Measurements from ENCODE around the gene PSD. TPM values are rescaled to one million over a fixed set of nuclear protein-coding genes. Genes with fewer than 3 reads are reported as not detected.

PSD gene
- total and polyA plus RNA-seq, 5 experiments from 2014 or later = 4.9 to 13.3 (median 5.9) TPM

GRCh38 chr10:102371295-102371694, 47.3 kb downstream of the PSD start:
- H3K27ac Mint-ChIP-seq = peak overlapping the region in 2 of 10 donors; percentile 17 to 19
- DNase-seq (no peak), ATAC-seq (no peak)
- H3K4me3 Mint-ChIP-seq = no peak overlapping the region
- H3K4me1 Mint-ChIP-seq = no peaks in the 10 kb centered on the region
- POLR2A ChIA-PET = no interaction called here
- peaks cover 5 to 84% (median 45%) of the 10 kb centered on the region in 3 donors for H3K36me3 Mint-ChIP-seq
- no peaks in the 10 kb centered on the region for H3K27me3 Mint-ChIP-seq
- H3K9me3 Mint-ChIP-seq = no peaks in the 10 kb centered on the region

DNA sequence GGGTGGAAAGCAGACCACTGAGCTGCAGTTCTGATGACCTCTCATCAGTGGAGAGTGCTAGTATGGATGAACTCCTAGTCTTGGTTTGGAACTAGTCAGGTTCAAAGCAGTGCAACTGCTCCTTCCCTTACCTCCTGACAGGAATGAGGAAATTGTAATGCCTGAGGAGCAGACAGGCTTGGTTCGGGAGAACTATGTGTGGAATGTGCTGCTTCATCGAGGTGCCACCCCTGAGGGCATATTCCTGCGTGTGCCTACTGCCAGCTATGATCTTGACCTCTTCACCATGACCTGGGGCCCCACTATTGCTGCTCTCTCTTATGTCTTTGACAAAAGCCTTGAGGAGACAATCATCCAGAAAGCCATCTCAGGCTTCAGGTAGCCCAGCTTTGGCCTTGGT, 50.5 kb downstream of the PSD start:
- POLR2A ChIA-PET = no interaction called here
- Mint-ChIP-seq H3K4me1 (no peaks in the 10 kb centered on the region), H3K4me3 (no peak overlapping the region), H3K27ac (peak overlapping the region in 1 of 10 donors; percentile 44), H3K9me3 (no peaks in the 10 kb centered on the region), H3K27me3 (no peaks in the 10 kb centered on the region), H3K36me3 (peaks cover 5 to 90% (median 57%) of the 10 kb centered on the region in 3 donors)
- no peak for DNase-seq
- no peak for ATAC-seq

GRCh38 chr10:102367441-102367840, 51.1 kb downstream of the PSD start:
- no peaks in the 10 kb centered on the region for H3K27me3 Mint-ChIP-seq
- peaks cover 2 to 90% (median 57%) of the 10 kb centered on the region in 3 donors for H3K36me3 Mint-ChIP-seq
- H3K4me1 Mint-ChIP-seq = no peaks in the 10 kb centered on the region
- no peaks in the 10 kb centered on the region for H3K9me3 Mint-ChIP-seq
- POLR2A ChIA-PET = no interaction called here
- no peak overlapping the region for H3K4me3 Mint-ChIP-seq
- peak overlapping the region in 1 of 10 donors; percentile 16 for H3K27ac Mint-ChIP-seq
- no peak for ATAC-seq
- no peak for DNase-seq

DNA sequence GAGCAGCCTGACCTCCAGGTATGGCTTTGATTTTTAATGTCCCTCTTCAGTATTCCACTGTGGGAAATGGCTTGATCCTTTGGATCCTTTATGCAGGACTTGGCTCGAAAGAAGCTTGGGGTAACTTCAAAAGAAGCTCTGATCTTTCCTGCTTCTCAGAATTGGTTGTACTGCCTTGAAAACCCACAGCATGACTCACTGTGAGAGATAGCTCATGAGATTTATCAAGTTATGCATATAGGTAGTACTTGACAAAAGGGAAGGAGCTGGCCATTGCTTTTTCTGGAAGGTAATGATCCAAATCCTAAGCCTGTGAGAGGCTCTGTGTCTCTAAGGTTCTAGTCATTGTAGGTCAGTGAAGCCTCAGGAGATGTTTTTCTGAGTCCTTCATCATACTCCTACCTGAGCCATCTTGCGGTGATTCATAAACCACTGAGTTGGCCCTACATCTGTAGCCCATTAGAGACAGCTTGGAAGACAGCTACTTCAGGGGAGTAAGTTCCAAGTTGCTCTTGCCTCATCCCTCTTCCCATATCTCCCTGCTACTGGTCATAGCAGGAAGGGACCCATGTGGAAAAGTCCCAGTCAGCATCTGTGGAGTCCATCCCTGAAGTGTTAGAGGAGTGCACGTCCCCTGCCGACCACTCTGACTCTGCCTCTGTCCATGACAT, 59.7 kb downstream of the PSD start:
- no peak for ATAC-seq
- no peaks in the 10 kb centered on the region for H3K9me3 Mint-ChIP-seq
- H3K27me3 Mint-ChIP-seq = no peaks in the 10 kb centered on the region
- DNase-seq = no peak
- H3K36me3 Mint-ChIP-seq = peaks cover 8 to 98% (median 39%) of the 10 kb centered on the region in 3 donors
- H3K27ac Mint-ChIP-seq = no peak overlapping the region
- POLR2A ChIA-PET = interaction anchor here (0.7 kb wide), 1 partner anchor 140 kb away, joined by 4 read pairs; no protein-coding TSS in a partner anchor
- peaks cover 0 to 5% (median 0%) of the 10 kb centered on the region in 4 donors for H3K4me1 Mint-ChIP-seq
- H3K4me3 Mint-ChIP-seq = no peak overlapping the region

DNA sequence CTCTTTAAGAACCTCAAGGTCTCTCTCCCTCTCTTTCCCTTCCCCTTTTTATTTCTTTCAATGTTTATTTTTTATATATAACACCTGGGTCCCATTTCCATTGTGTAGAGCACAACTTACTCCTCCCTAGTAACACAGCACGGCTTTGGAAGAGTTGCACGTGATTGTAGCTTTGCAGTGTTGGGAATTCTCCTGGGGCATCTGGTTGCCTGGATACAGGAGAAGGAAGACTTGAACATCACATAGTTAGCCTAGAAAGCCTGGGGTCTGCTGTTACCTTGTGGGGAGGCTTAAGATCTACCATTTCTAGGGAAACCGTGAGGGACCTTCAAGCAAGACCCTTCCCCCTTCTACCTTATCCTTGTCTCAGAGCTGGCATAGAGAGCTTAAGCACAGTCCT, 64.1 kb downstream of the PSD start:
- ATAC-seq (no peak), DNase-seq (no peak)
- peaks cover 0 to 7% (median 0%) of the 10 kb centered on the region in 4 donors for H3K4me1 Mint-ChIP-seq
- POLR2A ChIA-PET = interaction anchor here (0.6 to 0.7 kb wide), 2 partner anchors 145 to 853 kb away, joined by 3 to 5 read pairs; no protein-coding TSS in a partner anchor
- H3K27me3 Mint-ChIP-seq = no peaks in the 10 kb centered on the region
- H3K36me3 Mint-ChIP-seq = peaks cover 4 to 82% (median 20%) of the 10 kb centered on the region in 3 donors
- H3K4me3 Mint-ChIP-seq = no peak overlapping the region
- H3K27ac Mint-ChIP-seq = no peak overlapping the region
- no peaks in the 10 kb centered on the region for H3K9me3 Mint-ChIP-seq

Small RNA genes lying within 50 kb of the gene (microRNA-seq; reads per million reads assigned to microRNA genes)
- 52,894 reads per million, percentile 97 among the genes with 10 or more reads in this experiment for gene MIR146B (ENCODE audit: borderline microRNAs expressed)

Other genes starting within 250 kb of the PSD start
- not detected for gene ELOVL3, start 192.5 kb downstream of the PSD start, total RNA-seq
- not detected for gene ELOVL3, start 192.5 kb downstream of the PSD start, polyA plus RNA-seq
- not detected for gene PITX3, start 177.3 kb downstream of the PSD start, total RNA-seq
- not detected for gene PITX3, start 177.3 kb downstream of the PSD start, polyA plus RNA-seq
- 10 to 100 TPM; 36.9 to 41.0 TPM for gene GBF1, start 173.3 kb downstream of the PSD start, total RNA-seq
- 10 to 100 TPM in 2 of 3 donors, 1 to 10 TPM in 1; 6.3 to 17.1 (median 10.7) TPM for gene GBF1, start 173.3 kb downstream of the PSD start, polyA plus RNA-seq
- 100 to 1,000 TPM; 111 to 123 TPM for gene NFKB2, start 23.1 kb downstream of the PSD start, total RNA-seq
- gene NFKB2, start 23.1 kb downstream of the PSD start, polyA plus RNA-seq = 10 to 100 TPM in 1 of 3 donors, 1 to 10 TPM in 2; 6.1 to 14.6 (median 9.1) TPM
- 10 to 100 TPM; 18.7 to 21.1 TPM for gene FBXL15, start 2.1 kb upstream of the PSD start, total RNA-seq
- gene FBXL15, start 2.1 kb upstream of the PSD start, polyA plus RNA-seq = 10 to 100 TPM; 26.8 to 35.5 (median 28.5) TPM
- 10 to 100 TPM; 36.5 to 41.7 TPM for gene CUEDC2, start 13.8 kb upstream of the PSD start, total RNA-seq
- 10 to 100 TPM; 60.6 to 76.9 (median 70.8) TPM for gene CUEDC2, start 13.8 kb upstream of the PSD start, polyA plus RNA-seq
- under 1 TPM; 0.52 to 0.73 TPM for gene C10orf95, start 32.8 kb upstream of the PSD start, total RNA-seq
- under 1 TPM; 0.68 to 0.97 (median 0.68) TPM for gene C10orf95, start 32.8 kb upstream of the PSD start, polyA plus RNA-seq
- gene ACTR1A, start 83.9 kb upstream of the PSD start, total RNA-seq = 10 to 100 TPM; 50.7 to 57.4 TPM
- gene ACTR1A, start 83.9 kb upstream of the PSD start, polyA plus RNA-seq = 10 to 100 TPM; 45.9 to 60.7 (median 55.4) TPM
- gene SUFU, start 85.2 kb upstream of the PSD start, total RNA-seq = 10 to 100 TPM; 11.8 to 14.3 TPM
- 1 to 10 TPM; 2.3 to 7.4 (median 3.0) TPM for gene SUFU, start 85.2 kb upstream of the PSD start, polyA plus RNA-seq
- 10 to 100 TPM; 61.4 to 67.3 TPM for gene TRIM8, start 225.7 kb upstream of the PSD start, total RNA-seq
- gene TRIM8, start 225.7 kb upstream of the PSD start, polyA plus RNA-seq = 10 to 100 TPM; 27.5 to 53.2 (median 34.7) TPM

Data from naive thymus-derived CD8-positive, alpha-beta T cell (primary cell).